Left lobe of liver (tissue), 2 donors: ENCODE measurements around the gene DAAM2. TPM values are rescaled to one million over a fixed set of nuclear protein-coding genes. Genes with fewer than 3 reads are reported as not detected.

Experiments used
- ATAC-seq: fragments of 200-7000 bp; cut with Tn5 transposase; one replicate; pipeline ENCODE4 v1.9.1; 2020; ENCODE audit warnings: mild to moderate bottlenecking, moderate library complexity
- DNase-seq: peaks from one replicate; pipeline ENCODE4 v3.0.0-alpha.2; 2020; ENCODE audit warnings: low spot score
- total RNA-seq: library from RNA; stranded (reverse); gene quantifications from one replicate; pipeline ENCODE4 v1.2.1, GENCODE V29; 2021
- donor health status: DM: no; HTN: no; CAD: no; lungs with moderate emphysema.
- donor health status: DM: no; HTN: yes; CAD: no.

DAAM2 gene
- total RNA-seq, 1 donor from 2014 or later, result 6.0 TPM

DNA sequence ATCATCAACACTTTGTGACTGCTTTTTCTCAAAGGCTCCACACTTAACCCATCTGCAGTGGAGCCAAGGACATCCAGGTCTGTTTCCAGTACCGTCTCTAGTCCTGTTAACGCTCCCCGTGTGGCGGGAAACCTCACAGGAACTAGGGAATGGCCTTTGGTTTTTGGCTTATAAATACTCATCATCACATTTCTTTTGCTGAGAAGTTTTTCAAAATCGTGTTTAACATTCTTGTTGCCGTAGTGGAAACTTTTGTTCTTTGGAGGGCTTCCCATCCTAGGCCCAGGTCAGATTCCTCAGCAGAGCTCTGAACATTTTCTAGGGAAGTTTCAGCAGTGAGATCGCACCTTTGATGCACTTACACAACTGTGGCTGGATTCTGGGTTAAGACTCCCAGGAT lies 24.6 kb downstream of the DAAM2 start:
- DNase-seq (no peak), ATAC-seq (no peak)

GRCh38 chr6:39818695-39819094 lies 26.5 kb downstream of the DAAM2 start:
- no peak for DNase-seq
- ATAC-seq, result peak; percentile 24

GRCh38 chr6:39819228-39819627 lies 27.1 kb downstream of the DAAM2 start:
- DNase-seq, result no peak
- ATAC-seq, result no peak

DNA sequence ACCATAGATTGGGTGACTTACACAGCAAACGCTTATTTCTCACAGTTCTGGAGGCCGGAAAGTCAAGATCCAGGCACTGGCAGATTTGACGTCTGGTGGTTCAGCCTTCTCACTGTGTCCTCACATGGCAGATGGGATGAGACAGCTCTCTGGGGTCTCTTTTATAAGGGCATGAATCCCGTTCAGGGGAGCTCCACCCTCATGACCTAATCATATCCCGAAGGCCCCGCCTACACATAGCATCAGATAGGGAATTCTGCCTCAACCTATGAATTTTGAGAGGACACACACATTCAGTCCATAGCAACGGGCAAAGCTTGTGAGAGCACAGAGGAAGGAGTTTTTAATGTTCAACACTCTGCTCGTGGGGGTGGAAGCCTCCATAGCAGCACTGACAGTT lies 27.5 kb downstream of the DAAM2 start:
- DNase-seq, result no peak
- ATAC-seq, result no peak

DNA sequence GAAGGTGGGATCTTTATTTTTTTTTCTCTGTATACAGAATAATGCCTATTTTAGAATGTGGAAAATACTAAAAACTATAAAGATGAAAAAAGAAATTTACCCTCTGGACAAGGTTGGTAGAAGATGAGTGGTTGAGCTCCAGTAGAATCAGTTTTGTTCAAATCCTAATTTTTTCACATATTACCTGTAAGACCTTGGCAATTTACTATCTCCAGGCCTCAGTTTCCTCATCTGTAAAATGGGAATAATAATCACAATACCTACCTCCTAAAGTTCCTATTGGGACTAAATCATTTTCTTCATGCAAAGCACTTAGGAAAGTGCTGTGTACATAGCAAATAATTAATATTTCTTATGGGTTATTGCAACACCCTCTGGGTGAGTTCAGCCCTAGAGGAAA lies 28.4 kb downstream of the DAAM2 start:
- no peak for DNase-seq
- ATAC-seq, result no peak

DNA sequence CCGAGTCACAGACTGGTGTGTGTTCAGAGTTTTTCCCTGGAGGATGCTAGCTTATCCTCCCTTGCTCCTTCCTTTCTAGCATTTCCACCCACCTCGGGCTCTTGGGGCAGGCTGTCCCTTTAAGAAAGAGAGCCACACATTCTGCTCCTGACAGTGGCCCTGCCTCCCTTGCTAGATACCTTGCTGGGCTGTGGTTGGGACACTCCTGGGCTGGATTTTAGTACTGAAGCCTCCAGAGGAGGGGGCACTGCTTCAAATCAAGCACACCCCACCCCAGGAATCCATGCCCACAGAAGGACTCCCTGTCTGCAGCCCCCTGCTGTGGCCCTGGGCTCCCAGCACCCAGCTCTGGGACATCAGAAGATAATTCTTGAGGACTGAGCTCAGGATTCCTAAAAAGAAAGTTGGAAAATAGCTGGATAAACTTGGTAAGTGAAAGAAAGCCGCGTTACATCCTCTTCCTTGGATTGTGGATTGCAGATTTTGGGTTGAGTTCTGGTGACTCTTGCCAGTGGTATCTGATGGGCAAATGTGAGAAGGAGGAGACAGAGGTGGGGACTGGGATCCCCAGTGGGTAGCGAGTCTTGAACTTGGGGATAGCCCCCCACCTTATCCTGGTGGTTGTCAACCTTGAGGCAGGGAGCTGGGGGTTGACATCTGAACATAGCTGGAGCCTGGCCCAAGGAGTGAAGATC lies 29.0 kb downstream of the DAAM2 start:
- no peak for ATAC-seq
- DNase-seq, result no peak

GRCh38 chr6:39821742-39822532 lies 29.8 kb downstream of the DAAM2 start:
- DNase-seq (no peak), ATAC-seq (peak; percentile 22)

GRCh38 chr6:39822846-39823815 lies 31.0 kb downstream of the DAAM2 start:
- no peak for DNase-seq
- peak; percentile 55 for ATAC-seq

DNA sequence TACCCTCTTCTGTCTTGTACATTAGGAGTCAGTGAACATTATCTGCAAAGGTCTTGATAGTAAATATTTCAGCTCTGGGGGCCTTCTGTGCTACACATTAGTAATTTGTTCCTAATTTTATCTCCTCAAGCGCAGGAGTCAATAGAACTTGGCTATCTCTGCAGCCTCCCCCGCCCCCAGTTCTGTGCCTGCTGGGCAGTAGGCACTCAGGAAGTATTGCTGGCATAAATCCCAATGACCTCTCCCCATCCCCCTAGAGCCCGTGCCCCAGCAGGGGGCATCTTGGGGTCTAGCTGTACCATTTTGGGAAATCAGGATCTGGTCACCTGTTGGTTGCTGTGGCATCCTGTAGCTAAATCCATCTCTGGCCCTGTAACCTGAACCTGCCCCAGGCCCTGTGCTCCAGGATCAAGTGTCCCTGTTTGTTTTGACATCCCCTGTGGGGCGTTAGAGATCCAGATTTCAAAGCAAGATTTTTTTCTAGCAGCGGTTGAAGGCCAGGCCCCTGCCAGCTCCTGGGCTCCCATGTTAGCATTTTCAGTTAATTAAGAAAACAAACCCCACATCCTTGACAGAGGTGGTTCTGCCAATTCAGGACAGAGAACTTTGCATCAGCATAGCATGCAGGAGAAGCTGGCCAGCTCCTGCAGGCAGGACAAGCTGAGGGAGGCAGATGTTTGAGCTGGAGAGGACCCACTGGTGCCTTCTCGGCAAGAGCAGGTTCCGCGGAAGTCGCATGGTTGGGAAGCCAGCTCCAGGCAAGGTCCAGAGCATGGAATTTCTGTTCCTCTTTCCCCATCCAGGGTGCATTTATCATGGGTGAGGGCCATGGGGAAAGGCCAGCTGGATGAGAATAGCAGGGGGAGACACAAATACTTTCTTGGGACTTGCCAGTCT lies 32.1 kb downstream of the DAAM2 start:
- DNase-seq, result no peak

GRCh38 chr6:39829331-39829730 lies 37.2 kb downstream of the DAAM2 start:
- DNase-seq, result no peak
- no peak for ATAC-seq

More for the DNA sequence above, 32.1 kb downstream of the DAAM2 start:
- ATAC-seq, result peak; percentile 19

GRCh38 chr6:39830444-39830843 lies 38.3 kb downstream of the DAAM2 start:
- DNase-seq (no peak), ATAC-seq (no peak)

DNA sequence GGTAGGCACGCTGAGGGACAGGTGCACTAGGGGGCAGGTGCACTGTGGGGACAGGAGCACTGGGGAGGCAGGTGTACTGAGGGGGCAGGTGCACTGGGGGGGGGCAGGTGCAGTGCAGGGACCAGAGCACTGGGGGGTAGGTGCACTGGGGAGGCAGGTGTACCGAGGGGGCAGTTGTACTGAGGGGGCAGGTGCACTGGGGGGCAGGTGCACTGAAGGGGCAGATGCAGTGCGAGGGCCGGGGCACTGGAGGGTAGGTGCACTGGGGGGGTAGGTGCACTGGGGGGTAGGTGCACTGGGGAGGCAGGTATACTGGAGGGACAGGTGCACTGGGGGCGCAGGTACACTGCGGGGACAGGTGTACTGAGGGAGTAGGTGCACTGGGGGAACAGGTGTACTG lies 39.5 kb downstream of the DAAM2 start:
- ATAC-seq (no peak), DNase-seq (no peak)

DNA sequence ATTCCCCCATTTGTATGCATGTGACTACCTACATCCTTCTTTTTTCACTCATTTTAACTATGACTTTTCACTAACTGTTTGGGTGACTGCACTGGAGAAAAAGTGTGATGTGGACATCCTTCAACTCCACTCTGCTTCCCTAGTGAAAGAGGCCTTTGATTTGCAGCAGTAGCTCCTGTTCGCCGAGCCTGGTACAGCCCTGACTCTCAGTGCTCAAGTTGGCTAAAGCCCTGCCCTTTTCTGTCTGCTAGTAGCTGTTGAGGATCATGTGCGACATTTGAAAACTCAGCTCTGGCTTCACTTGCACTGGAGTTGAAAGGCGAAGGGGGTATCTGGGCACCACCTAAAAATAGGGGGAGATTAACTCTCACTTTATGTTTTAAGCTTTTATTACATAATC lies 42.1 kb downstream of the DAAM2 start:
- ATAC-seq (no peak), DNase-seq (no peak)

GRCh38 chr6:39834866-39835265 lies 42.7 kb downstream of the DAAM2 start:
- ATAC-seq, result no peak
- no peak for DNase-seq

GRCh38 chr6:39835821-39836295 lies 43.7 kb downstream of the DAAM2 start:
- DNase-seq (no peak), ATAC-seq (no peak)

DNA sequence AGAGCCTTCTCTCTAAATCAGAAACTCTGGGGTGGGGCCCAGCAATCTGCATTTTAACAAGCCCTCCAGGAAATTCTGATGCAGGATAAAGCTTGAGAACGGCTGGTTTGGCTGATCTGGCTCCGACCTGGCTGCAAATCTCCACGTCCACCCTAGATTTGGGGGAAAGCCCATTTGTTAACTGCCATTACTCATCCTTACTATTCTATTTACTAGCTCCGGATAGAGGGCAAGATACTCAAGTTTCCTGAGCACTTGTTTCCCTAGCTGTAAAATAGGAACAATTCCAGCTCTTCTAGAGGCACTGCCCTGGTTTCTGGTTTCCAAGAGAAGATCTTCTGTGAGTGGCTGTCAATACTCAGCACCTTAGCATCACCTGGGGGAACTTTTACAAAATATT lies 44.4 kb downstream of the DAAM2 start:
- DNase-seq, result no peak
- no peak for ATAC-seq

DNA sequence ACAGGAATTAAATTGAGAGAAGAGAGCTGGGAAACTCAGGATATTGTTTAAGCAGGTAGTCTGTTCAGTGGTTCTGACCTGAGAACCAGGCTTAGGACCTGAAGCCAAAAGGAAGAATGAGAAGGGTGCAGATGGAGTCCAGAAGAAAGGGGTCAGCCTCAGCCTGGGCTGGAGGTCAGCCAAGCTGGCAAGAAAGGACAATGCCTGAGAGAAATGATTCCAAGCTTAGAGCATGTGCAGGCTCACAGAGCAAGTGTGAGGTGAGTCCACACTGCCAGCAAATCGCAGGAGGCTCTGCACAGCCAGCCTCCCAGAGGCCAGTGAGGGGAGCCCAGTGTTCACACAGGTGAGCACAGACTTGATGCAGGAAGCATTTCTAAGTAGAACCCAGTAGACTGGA lies 47.3 kb downstream of the DAAM2 start:
- ATAC-seq (no peak), DNase-seq (no peak)

DNA sequence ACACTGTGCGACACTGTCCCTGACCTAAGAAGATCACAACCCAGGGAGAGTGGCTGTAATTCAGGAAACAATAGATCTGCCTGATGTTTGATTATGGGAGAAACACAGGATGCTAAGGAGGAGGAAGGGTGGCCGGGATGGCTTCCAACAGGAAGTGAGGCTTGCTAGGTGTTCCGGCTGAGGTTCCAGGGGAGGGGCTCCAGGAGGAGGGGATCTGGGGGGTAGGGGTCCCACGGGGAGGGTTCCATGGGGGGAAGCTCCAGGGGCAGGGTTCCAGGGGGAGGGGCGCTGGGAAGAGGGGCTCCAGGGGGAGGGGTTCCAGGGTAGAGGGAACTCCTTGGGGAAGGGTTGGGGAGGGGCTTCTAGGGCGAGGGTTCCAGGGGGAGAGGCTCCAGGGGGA lies 48.6 kb downstream of the DAAM2 start:
- no peak for ATAC-seq
- DNase-seq, result no peak

- ATAC-seq (no peak), DNase-seq (no peak)
Observed at GRCh38 chr6:39841291-39841690, 49.1 kb downstream of the DAAM2 start.

GRCh38 chr6:39841923-39842322 lies 49.7 kb downstream of the DAAM2 start:
- no peak for DNase-seq
- ATAC-seq, result no peak
